HG03378 (cell line): Measurements from ENCODE around the gene HSPD1.

Experiments used
- ATAC-seq: cut with Tn5 transposase; IDR thresholded peaks from one replicate; pipeline ENCODE4 v1.9.1; 2021; ENCODE audit warnings: mild to moderate bottlenecking, moderate library complexity; ENCODE audit not compliant: unreplicated experiment

HSPD1 gene

DNA sequence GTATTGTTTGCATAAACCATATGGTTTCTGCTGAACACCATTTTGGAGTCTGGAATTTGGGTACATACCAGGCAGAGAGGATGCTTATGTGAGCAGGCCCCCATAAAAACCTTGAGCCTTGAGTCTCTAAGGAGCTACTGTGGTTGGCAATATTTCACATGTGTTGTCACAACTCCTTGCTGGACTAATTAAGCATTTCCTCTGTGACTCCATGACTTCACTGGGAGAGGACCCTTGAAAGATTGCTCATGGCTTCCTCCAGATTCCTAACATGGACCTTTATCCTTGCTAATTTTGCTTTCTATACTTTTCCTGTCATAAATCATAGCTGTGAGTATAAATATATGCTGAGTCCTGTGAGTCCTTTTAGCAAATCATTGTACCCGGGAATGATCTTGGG is 53.9 kb downstream of the HSPD1 start:
- ATAC-seq: no peak

DNA sequence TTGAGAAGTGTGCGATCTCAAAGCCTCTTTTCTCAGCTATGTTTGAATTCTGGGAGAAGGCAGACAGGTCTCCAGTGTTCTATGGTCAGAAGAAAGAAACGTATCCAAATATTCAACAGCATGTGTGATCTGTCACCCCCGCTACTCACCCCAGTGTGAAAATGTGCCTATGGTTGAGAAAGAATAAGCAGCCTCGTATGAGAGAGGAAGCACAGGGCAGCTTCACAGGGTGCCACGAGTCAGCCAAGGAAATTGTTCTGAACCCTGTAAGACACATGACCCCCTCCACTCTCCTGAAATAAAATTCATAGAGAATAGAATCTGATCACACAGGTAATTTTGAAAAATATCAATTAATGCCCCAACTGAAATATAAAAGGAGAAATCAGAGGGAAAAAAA is 56.8 kb downstream of the HSPD1 start:
- ATAC-seq: no peak

DNA sequence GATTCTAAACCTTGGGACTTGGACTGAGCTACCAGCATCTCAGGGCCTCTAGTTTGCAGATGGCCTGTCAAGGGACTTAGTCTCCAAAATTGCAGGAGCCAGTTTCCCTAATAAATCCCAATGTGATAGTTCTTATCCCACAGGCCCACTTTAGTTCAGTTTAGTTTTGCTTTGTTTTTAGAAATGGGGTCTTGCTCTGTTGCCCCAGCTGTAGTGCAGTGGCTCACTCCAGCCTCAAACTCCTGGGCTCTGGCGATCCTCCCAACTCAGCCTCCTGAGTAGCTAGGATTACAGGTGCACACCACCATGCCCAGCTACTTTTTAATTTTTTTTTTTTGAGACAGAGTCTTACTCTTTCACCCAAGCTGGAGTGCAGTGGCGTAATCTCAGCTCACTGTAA is 62.3 kb downstream of the HSPD1 start:
- no peak for ATAC-seq
